Neural cell (in vitro differentiated cells): ENCODE data around the gene TBX18.

ENCODE experiments used
- CTCF ChIP-seq: fragments of 450-650 bp; IDR thresholded peaks from 2 replicates; pipeline ENCODE4 v1.5.1; 2014; ENCODE audit warnings: antibody characterized with exemption, mild to moderate bottlenecking, moderate library complexity; ENCODE audit not compliant: poor library complexity, severe bottlenecking
- EZH2 ChIP-seq: fragments of 200-600, 300-800 bp; shearing (Covaris generic), sonication (generic); IDR thresholded peaks from 2 replicates; pipeline ENCODE4 v1.6.1; 2014; ENCODE audit warnings: antibody characterized with exemption, low read length, borderline replicate concordance, mild to moderate bottlenecking; ENCODE audit not compliant: insufficient read depth, poor library complexity, severe bottlenecking
- MXI1 ChIP-seq: fragments of 450-650 bp; conservative IDR thresholded peaks from 2 replicates; pipeline ENCODE4 v1.6.1; 2014; ENCODE audit warnings: antibody characterized with exemption, mild to moderate bottlenecking; ENCODE audit not compliant: poor library complexity, severe bottlenecking
- POLR2AphosphoS5 ChIP-seq: IDR thresholded peaks from 2 replicates; pipeline ENCODE4 v1.6.1; 2012
- RAD21 ChIP-seq: fragments of 450-650 bp; conservative IDR thresholded peaks from 2 replicates; pipeline ENCODE4 v1.6.1; 2014; ENCODE audit warnings: antibody characterized with exemption, mild to moderate bottlenecking, moderate library complexity
- REST ChIP-seq: IDR thresholded peaks from 2 replicates; pipeline ENCODE4 v1.6.1; 2012; ENCODE audit warnings: borderline replicate concordance
- TAF1 ChIP-seq: IDR thresholded peaks from 2 replicates; pipeline ENCODE4 v1.6.1; 2012; ENCODE audit warnings: low read depth

GRCh38 chr6:84671183-84671582, 93.2 kb downstream of the TBX18 start:
- TF ChIP-seq REST (no peak), CTCF (no peak), POLR2AphosphoS5 (no peak), EZH2 (no peak), MXI1 (no peak), TAF1 (no peak), RAD21 (no peak)
